Stimulated activated naive CD8-positive, alpha-beta T cell treated with anti-CD3 and anti-CD28 coated beads, Interleukin-15, Interleukin-2, amounts not matched to agents 100 U/mL and 50 U/mL, for 24 hours (primary cell): ENCODE results near the gene RAP1A.
"Not testable (repeated sequence)": the region's sequence is repeated elsewhere in the genome, so short reads cannot be mapped to it uniquely, and the experiment has no call there.

ENCODE experiments used
- ATAC-seq: fragments of 150-1000 bp; cut with Tn5 transposase; one replicate; pipeline ENCODE4 v1.10.0; 2021
- DNase-seq: peaks from one replicate; pipeline ENCODE4 v3.0.0; 2021

Gene RAP1A

DNA sequence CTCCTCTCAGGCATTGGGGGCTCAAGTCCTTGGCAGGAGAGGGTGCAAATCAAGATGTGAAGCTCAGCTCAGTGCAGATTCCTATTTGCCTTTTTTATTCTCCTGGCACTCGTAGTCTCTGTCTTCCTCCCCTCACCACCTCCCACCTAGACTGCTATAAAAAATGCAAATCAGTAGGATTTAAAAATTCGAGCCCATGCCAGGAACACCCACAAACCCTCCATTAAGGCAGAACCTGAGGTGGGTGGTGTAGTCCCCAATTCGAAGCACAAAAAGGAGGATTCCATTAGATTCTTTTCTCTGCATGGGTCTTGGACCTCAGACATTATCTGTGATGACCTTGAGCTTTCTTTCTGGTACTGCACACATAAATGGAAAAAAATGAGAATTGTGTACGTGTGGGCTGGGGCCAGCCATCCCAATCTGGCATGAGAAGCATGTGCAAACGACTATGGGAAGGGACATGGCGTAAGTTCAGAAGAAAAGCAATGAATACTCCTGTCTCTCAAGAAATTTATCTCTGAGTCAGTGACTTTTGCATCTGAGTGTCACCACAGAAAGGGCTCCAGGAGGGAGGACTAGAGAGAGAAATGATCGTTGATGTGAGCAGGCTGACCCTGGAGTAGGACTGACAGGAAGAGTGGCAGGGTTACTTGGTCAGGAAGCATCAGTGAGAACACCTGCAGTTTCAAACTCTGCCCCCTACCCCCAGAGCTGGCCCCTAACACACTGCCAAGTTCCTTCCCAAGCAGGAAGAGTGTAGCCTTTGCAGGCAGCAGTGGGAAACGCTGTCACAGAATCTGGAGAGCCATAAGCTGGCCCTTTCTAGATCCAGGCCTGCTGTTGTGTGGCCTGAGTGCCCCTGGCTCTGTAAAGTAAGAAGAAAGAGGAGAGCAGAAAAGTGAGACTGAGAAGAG is 117.9 kb downstream of the RAP1A start:
- ATAC-seq = no peak
- no peak for DNase-seq

DNA sequence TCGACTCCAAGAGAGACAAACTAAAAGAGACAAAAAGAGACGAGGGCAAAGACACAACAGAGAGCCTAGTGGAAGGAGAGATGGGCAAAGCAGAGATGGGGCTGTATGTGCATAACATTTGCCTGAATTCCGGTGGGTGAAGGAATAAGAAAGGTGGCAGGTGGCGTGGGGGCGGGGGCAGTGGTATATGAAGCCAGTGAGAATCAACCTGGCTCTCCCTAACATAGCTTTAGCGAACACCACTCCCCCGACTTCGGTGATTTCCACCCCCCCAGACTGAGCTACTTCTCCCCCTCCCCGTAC is 118.5 kb downstream of the RAP1A start:
- no peak for DNase-seq
- ATAC-seq = no peak

DNA sequence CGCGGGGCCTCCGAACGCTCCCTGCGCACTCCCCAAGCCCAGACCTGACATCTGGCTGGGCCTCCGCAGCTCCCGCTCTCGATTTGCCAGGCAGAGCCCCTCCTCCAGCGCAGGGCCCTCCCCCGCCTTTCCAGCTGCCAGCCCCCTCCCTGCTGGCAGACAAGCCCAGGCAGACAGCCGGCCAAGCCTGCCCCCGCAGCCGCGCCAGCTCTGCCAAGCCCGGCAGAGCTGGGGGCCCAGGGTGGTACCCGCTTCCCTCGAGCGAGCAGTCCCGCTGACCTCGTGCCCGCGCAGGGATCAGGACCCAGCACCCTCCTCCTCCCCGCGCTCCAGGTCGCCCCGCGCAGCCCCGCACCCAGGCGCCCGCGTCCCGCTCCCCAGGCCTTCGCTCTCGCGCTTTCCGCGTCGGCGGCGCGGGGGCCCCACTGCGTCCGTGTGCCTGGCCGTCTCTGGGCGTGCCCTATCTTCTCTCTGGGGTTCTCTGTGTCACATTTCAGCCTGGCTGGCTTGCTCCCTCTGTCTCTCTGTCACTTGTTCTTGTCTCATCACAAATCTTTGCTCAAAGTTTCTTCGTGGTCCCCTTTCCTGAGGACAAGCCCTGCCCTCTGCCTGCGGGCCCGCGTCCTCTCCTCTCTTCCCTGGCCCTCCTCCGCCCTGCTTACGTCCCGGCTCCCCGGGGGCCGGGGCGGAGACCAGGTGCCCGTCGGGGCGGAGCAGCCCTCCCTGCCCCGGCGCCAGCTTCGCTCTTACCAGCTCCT is 119.0 kb downstream of the RAP1A start:
- ATAC-seq (peak; percentile 49), DNase-seq (peak; percentile 54)

DNA sequence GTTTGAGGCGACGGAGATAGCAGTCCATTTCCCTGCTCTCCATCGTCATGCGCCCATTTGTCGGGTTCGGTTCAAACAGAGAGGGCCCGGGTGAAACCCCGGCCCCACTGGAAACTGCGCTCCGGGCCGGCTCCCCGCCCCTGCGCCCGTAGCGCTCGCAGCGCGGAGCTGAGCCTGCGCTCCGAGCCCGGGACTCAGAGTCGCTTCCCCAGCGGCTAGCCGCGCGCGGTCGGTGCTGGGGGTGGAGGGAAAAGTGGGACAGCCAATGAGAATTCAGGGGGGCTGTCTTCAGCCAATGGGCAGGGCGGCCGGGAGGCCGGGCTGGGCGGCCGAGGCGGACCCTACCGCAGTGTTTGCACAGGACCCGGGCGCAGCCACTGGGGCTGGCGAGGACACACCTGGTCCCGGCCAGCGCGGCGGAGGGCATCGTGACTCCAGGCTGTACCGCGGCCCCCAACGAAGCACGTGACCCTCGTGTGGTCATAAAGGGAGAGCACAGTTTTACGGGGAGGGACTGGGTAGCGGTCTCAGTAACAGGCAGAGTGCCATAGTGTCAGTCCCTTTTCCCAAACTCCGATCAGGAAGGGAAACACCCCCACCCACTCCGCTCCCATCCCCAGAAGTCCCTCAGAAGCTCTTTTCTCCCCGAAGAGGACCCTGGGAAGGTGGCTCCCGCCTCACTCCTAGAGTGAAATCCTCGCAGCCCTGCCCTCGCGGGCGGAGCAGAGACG is 119.8 kb downstream of the RAP1A start, which contains the start of gene INKA2:
TSS of gene INKA2 (minus strand) at position 202 of the 731 bp plus-strand sequence. CDS start at position 49, 153 bp downstream.
- ATAC-seq (peak; percentile 87), DNase-seq (peak; percentile 86)

DNA sequence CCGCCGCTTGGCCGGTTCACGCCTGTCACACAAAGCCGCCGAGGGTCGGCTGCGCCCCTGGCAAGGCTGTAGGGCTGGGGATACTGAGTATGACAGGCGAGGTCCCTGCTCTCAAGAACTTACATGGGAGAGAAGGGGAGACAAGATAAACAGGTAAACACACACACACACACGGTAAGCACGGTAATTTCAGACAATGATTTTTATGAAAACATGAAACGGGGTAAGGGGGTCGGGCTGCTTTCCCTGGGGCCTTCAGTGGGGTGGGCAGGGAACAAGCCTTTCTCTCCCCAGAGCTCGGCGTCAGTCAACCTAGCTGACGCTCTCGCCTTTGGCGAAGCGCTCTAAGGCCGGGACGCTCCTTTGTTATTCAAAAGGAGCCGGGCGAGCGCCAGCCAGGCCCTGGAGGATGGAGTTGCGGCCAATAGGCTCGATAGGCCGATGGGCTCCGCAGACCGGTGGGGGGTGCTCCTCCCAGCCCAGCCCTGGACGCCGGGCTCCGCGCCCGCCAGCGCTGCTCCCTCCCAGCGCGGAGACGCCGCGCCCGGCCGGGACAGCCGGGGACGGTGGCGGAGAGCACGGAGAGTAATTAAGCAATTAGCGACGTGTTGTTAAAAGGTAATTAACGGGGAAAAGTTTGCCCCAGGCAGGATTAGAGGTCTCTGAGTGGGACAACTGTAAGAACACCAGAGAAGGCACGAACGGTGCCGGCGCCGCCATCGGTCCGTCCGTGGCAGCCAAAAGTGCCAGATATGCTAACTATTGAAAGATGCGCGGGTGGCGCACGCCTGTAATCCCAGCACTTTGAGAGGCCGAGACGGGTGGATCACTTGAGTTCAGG is 120.6 kb downstream of the RAP1A start:
- peak; percentile 6 for ATAC-seq

DNA sequence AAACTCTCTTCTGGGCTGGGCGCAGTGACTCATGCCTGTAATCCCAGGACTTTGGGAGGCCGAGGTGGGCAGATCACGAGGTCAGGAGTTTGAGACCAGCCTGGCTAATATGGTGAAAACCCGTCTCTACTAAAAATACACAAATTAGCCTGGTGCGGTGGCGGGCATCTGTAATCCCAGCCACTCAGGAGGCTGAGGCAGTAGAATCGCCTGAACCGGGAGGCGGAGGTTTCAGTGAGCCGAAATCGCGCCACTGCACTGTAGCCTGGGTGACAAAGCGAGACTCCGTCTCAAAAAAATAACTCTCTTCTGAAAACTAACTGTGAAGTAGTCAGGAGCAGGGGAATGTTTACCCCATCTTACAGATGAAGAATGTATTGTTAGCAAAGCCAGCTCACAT is 122.7 kb downstream of the RAP1A start:
- not testable (repeated sequence) for DNase-seq, ATAC-seq

More for the DNA sequence above, 120.6 kb downstream of the RAP1A start:
- DNase-seq = peak; percentile 25

DNA sequence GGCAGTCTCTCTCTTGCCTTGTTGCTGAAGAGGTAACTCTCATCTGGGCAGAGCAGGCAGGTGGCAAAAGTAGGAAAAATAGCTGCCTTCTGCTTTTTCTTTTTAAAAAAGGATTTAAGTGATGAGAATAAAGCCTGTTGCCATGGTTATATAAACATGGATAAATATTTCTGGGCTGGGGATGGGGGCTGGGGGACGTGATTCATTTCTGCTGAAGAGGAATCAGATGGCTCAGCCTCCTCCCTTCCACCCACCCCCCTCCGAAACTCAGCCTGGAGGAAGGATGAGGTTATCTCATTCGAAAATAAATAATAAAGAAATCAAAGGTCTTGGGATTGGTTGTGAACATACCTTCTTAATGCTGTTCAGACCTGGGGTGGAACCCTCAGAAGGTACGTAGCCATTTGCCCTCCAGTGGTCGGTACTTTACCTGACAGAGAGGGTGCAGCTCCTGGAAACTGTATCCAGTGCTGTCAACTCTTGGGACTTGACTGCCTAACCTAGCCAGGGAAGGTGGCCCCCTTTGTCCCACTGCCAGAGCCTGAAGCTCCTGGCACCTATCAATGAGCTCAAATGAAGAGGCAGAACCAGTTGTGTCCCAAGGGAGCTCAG is 123.5 kb downstream of the RAP1A start:
- DNase-seq = no peak

DNA sequence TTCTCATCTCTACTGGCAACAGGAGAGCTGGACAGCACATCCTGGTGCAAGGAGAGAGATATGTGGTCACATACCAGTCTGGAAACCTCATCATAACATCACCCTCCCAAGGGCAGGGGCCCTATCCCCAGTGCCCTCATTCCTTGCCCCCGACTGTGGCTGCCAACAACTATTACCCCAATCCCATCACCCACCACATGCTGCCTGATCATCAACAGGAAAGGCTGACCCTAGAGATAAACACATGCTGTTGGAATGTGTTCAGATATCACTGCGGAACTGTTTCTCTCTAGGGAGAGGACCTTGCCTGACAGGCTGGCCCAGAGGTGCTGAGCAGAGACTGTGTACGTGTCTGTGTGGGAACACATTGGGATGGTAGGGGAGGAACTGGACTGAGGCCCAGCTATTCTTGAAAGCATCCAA is 124.1 kb downstream of the RAP1A start:
- DNase-seq (no peak), ATAC-seq (no peak)

More for the DNA sequence above, 123.5 kb downstream of the RAP1A start:
- ATAC-seq = no peak

DNA sequence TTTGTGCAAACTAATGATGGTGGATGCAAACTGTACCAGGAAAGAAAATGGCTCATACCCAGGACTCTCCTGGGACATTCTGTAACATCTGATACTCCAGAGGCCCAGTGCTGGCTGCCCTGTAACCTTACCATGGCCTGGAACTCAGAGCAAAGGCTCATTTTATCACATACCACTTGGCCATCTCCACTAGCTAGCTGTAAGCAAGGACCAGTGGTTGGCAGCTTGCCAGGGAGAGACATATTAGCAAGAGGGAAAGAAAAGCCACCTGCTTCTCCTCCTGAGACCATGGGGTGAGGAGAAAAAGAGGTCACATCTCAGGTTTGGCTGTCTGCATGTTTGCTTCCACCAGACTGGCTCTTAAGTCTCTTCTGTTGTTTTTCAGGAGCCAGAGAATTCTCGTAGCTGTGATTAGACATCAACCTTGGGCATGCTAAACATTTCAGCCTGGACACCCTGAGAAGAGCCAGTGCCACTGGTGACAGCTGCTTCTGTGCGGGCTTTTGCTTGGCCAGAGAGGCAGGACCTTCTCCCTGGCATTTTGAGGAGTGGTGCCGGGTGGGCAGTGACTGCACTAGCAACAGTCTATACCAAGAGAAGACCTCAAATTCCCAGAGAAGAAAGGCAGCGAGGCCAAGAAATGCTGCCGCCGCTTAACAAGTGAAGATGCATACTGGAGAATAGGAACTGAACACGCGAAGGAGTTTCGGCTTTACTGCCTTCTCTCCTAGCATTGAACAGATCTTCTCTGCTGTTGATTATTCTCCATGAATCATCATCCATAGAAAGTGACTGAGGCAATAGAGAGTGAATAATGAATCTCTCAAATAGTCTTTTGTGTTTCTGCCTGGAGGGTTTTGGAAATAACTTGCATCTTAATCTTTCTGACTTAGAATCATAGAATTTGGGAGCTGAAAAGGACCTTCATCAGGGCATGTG is 126.4 kb downstream of the RAP1A start:
- no peak for ATAC-seq
- DNase-seq = no peak

DNA sequence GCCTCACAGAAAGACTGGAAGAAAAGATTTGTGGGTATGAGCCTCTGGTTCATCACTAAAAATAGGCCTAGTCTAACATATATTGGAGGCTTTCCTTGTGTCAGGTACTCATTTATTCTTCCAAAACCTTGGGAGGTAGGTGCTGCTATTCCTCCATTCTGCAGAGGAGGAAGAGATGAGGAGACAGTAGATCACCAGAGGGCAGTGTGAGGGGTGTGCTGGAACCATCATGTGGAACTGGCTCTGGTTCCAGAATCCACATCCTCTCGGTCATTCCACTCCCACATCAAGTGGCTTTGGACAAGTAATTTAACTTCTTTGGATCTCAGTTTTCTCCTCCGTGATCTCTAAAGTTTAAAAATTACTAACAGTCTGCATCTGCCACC is 127.0 kb downstream of the RAP1A start:
- DNase-seq (no peak), ATAC-seq (no peak)

DNA sequence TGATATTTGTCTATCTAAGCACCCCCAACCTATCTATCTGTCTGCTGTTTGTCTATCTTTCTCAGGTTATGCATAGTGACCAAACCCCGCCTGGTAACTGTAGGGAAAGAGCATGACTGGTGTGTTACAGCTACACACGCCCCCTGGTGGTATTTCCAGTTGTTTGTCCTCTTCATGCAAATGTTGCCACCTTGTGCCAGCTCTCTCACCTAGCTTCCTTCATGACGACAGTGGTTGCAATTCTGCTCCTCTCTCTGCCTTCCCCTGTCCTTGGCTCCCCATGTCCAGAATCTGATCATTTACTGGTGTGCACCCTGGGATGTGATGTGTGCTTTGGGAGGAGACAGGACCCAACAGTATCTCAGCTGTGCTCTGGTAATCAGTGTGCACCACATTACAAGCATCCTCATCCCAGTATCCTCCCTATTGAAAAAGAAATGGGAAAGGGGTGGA is 127.7 kb downstream of the RAP1A start:
- DNase-seq (peak; percentile 77), ATAC-seq (peak; percentile 76)

DNA sequence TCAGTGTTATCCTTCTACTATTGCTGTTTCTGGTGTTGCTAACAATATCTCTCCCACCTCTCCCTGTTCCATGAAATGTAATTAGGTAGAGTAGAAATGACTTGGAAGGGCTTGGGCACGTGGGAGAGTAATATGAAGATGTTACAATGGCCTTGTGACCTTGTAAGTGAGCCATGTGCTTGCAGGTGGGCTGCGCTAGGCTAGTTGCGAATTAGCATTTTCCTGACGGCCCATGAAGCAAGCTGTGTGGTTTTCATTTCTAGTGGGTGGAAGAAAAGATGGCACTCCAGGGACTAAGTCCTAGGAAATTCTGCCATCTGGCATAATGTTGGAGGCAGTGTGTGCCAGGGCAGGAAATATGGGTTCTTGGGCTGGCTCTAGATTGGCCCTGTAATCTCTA is 128.4 kb downstream of the RAP1A start:
- DNase-seq = no peak
- ATAC-seq = no peak

DNA sequence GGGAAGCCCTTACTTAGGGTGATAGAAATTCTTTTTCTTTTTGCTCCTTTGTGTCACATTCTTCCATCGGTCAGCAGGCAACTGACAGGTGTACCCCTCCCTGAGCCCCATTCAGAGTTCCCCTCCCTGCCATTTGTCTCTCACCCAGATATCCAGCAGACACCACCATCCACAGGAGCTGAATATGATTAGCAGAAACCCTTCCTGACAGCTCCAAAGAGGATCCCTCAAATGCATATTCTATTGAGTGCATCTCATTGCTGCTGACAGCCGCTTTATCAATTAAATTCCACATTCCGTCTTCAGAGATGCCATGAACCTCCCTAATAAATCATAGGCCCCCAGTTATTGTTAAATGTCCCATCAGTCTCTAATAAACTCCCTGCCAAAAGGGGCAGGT is 130.0 kb downstream of the RAP1A start:
- DNase-seq (no peak), ATAC-seq (no peak)

DNA sequence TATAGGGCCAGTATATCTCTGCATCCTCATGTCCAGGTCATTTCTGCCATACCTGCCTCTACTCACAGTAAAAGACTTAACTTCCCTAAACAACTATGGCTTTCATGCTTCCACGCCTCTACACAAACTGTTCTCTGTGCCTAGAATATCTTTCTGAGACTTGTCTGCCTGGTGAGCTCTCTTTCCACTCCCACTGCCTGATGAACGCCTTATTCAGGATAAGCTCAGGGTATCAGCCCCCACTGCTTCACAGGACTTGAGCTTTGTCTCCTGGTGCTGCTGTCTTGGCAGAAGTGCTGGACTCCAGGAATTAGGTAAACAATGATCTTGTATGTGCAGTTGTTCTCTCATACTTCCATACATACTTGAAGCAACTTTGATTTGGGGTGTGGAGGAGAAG is 131.3 kb downstream of the RAP1A start:
- no peak for ATAC-seq
- no peak for DNase-seq

DNA sequence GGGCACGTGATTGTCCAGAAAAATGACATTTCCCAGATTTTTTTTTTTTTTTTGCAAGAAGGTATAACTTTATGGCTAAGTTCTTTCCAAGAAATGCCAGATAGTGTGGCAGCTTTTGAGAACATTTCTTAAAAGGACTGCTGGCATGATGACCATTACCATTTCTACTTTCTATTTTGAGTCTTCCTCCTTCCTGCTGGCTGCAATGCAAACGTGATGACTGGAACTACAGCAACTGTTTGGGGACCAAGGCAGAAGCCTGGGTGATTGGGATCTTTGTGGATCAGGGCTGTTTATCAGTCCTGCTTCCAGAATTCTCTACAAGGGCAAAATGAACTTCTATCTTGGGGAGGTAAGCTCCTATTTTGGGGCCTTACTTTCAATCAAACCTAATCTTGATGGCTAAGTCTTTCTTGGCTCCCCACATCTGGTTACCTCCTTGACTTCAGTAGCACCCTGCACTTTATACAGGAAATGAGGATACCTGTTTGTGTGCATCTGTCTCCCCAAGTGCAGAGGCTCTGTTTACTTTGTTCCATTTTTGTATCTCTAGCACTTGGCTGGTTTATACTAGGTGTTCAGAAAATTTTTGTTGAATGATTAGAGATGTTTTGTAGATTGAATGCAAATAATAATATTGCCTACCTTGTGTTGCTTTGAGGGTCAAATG is 132.5 kb downstream of the RAP1A start:
- no peak for ATAC-seq
- DNase-seq = no peak

DNA sequence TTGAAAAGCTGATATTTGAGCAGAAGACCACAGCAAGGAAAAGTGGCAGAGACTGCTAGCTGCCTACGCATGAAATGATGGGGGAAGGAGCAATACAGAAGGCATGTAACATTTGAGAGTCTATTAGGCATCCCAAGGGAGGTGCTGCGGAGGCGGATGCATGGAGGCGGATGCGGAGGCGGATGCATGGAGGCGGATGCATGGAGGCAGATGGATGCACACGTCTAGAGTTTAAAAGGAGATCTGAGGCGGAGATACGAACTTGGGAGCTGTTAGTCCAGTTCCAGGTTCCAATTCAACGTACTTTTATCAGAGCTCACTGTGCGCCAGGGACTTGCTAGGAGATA is 135.4 kb downstream of the RAP1A start:
- ATAC-seq (no peak), DNase-seq (peak; percentile 49)

DNA sequence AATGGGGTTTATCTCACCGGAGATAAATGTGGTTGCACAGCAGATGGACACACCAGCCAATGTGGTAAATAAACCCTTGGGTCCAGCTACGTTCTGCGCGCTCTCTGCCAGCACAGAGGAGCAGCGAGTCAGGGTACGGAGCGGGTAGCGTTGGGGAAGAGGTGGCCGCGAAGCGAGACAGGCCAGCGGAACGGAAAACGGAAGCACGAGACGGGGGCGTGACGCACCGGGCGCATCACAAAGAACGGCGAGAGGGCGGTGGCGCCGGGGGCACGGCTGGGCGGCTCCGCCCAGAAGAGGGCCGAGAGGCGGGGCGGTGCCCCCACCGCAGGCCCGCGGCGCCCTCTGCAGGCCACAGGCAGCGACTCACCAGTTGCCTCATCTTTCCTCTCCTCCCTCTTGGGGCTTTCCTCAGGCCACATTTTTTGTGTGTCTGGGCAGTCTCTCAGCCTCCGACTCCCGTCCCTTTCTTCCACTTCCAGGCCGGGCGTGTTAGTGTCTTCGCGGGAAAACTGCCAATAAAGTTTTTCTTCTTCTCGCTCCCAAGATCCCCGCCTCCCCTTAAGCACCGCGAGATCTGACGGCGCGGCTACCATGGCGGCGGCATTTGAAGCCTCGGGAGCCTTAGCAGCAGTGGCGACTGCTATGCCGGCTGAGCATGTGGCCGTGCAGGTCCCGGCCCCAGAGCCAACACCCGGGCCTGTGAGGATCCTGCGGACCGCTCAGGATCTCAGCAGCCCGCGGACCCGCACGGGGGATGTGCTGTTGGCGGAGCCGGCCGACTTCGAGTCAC is 135.9 kb downstream of the RAP1A start, which contains the start of gene DDX20:
TSS of gene DDX20 (plus strand) at position 571 of the 793 bp plus-strand sequence. CDS start at position 595, 24 bp downstream.
- ATAC-seq (peak; percentile 96), DNase-seq (peak; percentile 94)

DNA sequence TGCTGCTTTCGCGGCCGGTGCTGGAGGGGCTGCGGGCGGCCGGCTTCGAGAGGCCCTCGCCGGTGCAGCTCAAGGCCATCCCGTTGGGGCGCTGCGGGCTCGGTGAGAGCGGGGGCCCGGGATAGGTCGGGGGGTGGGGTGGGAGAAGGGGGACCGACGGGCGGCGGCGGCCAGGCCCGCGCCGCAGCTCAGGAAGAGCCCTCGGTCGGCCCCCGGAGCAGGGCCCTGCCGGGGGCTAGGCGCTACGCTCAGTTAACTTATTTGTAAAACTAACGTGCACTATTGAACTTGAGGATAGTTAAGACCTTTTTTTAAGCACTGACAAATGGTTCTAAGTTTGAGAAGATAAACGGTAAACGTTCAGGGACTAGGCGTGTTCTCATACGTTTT is 136.5 kb downstream of the RAP1A start:
- peak; percentile 12 for ATAC-seq
- no peak for DNase-seq

DNA sequence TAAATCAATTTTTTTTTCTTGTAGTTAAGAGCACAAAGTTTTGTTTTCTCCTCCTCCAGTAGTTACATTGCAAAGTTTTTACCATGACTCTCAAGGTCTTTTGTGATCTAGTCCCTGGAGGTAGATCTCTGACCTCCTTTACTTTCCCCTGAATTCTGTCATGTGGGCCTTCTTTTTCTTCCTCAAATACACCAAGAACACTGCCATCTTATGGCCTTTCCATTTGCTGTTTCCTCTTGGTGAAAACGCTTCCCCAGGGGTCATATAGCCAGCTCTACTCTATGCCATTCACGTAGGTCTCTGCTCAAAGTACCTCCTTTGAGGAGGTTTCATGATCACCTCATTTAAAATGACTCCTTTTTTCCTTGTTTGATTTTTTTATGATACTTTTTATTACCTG is 138.8 kb downstream of the RAP1A start:
- no peak for ATAC-seq
- no peak for DNase-seq
